Hematopoietic multipotent progenitor cell treated with erythropoietin and hydrocortisone succinate and interleukin-3 and kit ligand, for 15 days (in vitro differentiated cells): ENCODE results near the gene PDE3B.
A peak's percentile ranks its signal among the peaks of the same experiment; 100 is the strongest.
"Not testable (repeated sequence)": the region's sequence is repeated elsewhere in the genome, so short reads cannot be mapped to it uniquely, and the experiment has no call there.

Experiments used
- DNase-seq: peaks from one replicate; pipeline ENCODE4 v3.0.0-alpha.2; 2015; ENCODE audit warnings: low spot score

PDE3B gene

GRCh38 chr11:14643697-14644225, at the start of gene PDE3B:
Gene PDE3B, plus strand, starts transcription at chr11:14643804. Its CDS starts 272 bp downstream, at chr11:14644076.
- peak; percentile 61 for DNase-seq

GRCh38 chr11:14595261-14595660, 48.3 kb upstream of the PDE3B start:
- DNase-seq: not testable (repeated sequence)

DNA sequence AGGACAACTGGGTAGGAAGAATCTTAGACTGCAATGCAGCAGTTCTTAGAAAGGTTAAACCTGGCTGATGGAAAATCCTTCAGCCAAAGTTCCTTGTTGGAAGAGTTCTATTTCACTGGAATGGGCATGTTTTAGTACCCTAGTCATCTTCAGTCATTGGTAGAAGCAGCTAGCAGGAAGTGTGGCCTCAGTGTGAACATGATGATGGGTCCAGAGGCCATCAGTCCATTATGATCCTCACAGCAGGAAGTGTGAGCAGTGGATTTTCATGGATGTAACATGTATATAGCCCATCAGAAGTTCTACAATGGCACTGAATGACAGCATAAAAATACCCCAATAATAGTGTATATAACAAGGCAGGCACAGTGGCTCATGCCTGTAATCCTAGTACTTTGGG, 35.9 kb upstream of the PDE3B start:
- no peak for DNase-seq

GRCh38 chr11:14609902-14610301, 33.7 kb upstream of the PDE3B start:
- no peak for DNase-seq

- no peak for DNase-seq
Observed at GRCh38 chr11:14611939-14612338, 31.7 kb upstream of the PDE3B start.

DNA sequence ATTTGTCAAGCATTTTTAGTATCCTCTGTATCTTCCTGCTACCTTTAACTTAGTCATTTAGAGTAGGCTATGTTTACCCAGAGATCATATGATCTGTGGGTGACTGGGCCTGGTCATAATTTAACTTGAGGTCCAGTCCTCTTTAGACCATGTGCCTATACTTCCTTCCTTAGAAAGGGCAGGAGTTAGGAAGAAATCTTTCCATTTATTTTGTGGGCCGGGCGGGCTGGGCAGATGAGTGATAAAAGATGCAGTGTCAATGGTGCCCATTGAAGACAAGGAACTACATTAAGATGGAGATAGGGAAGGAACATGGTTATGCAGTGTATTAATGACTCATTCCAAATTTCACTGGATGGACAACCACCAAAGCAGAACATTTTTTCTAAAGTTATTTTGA, 30.9 kb upstream of the PDE3B start:
- DNase-seq: no peak

DNA sequence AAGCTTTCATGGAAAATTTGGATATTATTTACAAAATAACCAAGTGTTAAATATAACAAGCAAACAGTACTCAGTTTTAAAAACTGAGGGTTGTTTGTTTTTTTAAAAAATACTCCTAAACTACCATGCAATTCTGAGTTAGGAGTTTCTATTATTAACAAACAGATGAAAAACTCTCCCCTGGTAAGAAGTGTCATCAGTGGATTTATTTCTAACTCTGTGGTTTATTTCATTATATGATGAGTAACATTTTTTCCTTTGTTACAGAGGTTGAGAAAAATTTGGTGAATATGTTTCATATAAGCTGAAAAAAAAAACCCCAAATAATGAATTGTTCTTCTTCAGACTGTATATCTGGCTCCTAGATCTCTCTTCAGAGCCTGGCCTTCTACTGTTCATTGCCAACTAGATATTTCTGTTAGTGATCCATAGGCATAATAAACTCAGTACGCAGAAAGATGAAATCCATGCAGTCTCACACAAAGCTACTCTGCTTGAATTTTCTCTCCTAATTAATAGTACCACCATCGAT, 29.4 kb upstream of the PDE3B start:
- DNase-seq: no peak

GRCh38 chr11:14617241-14618027, 26.2 kb upstream of the PDE3B start:
- no peak for DNase-seq

DNA sequence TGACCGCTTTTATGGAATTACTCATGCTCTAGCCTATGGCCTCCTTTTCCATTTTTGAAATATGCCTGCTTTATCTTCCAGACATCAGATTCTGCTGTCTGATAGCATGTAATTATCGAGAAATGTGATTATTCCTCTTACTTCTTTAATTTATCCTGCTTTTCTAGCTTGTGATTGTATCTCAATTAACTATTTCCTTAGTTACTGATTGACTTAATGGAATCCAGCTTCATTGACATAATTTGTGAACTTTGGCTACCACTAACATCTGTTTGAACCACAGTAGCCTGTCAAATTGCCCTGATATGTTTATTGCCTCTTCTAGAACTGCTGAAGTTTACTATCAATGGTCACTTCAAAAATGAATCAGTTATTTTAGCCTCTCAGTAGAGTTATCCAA, 25.5 kb upstream of the PDE3B start:
- DNase-seq: no peak

DNA sequence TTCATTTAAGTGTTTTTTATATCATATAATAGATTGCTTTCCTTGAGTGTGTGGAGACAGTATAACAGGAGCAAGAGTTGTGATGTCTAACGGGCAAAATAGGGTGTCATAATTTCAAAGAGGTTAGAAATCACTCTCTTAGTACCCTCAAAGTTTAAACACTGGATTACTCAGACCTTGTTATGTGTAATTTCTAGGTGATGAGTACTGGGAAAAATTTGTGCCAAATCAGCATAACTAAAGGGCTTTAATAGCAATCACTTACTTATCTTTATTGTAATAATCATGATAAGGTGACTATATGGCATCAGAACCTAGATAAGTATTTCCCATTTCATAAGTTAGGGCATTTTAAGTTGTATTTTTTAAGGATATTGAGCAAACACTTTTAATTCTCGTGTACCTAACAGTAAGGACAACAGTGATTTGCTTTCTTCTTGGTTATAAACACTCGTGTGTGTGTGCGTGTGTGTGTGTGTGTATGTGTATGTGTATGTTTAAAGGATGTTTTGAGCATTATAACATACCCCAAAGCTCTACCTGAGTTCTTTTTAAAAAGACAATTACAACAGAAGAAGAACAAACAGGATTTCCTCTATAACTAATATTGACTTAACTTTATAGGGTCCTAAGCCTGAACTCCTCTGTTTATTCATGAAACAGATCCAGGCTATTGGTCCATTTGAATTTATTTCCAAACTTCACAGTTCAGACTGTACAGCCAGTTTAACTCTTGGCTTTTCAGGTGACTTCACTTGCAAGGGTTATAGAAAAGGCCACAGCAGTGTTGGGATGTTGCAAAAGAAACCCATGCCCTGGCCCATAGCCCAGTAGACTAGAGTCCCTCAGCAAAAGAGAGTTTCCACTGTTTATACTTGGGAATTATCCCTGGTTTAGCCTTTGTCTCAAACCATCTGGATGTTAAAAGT, 23.7 kb upstream of the PDE3B start:
- no peak for DNase-seq

DNA sequence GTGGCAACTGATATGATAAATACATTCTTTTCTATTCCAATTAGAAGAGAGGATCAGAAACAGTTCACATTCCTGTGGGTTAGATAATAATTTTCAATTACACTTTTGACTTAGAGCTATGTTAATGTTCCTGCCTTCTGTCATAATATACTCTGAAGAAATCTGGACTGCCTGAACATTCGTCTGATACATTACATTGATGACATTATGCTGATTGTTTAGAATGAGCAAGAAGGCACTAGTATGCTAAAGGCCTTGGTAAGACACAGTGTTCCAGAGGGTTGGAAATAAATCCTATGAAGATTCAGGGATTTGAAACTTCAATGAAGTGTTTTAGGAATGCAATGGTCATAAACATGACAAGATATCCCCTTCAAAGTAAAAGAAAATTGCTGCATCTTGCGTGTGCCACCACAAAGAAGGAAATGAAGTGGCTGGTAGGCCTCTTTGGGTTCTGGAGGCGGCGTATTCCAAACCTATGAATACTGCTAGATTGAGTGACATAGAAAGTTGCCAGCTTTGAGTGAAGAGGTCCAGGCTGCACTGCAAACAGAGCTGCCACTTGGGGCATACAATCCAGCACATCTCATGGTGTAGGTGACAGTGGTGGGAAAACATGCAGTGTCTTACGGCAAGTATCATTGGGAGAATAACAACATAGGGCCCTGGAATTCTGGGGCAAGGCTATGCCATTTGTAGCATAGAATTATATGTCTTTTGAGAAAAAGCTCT, 21.2 kb upstream of the PDE3B start:
- DNase-seq: no peak

DNA sequence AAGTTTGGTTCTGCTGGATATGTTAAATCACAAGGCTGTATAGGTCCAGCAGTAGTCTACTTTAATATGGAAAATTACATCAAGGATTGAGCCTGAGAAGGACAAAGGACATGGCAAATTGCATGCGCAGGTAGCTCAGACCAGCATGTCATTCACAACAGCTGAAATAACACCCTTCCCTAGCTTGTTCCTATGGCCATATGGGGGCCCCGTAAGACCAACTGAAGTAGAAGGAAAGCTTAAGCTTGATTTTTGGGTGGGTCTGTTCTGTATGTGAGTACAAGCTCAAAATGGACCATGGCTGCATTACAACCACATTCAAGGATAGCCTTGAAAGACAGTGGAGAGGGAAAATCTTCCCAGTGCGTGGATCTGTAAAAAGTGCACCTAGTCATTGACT, 20.6 kb upstream of the PDE3B start:
- no peak for DNase-seq

DNA sequence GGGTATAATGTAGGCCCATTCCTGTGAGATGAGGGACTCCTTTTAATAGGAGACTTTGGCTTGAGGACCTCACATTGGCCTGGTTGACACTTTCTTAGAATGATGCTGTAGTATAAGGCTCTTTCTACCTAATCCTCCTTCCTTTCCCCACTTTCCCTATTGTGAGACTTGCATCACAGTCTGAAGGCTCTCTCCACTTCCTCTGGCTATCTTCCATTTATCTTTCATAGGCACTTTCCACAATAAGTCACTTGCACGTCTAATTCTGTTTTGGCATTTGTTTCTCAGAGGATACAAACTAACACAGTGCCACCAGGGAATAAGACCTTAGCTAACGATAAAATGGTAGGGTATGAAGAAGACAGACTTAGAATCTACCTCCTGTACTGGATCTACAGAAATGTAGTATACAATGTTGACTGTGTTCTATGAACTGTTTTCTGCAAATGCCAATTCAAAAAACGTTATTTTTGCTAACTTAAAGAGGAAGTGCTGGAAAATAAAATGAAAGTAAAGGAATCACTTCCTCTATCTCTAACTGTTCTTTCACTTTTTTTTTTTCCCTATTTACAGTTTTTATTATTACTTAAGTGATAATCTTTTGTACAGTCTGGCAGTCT, 17.9 kb upstream of the PDE3B start:
- DNase-seq: no peak

GRCh38 chr11:14626650-14627049, 17.0 kb upstream of the PDE3B start:
- no peak for DNase-seq

DNA sequence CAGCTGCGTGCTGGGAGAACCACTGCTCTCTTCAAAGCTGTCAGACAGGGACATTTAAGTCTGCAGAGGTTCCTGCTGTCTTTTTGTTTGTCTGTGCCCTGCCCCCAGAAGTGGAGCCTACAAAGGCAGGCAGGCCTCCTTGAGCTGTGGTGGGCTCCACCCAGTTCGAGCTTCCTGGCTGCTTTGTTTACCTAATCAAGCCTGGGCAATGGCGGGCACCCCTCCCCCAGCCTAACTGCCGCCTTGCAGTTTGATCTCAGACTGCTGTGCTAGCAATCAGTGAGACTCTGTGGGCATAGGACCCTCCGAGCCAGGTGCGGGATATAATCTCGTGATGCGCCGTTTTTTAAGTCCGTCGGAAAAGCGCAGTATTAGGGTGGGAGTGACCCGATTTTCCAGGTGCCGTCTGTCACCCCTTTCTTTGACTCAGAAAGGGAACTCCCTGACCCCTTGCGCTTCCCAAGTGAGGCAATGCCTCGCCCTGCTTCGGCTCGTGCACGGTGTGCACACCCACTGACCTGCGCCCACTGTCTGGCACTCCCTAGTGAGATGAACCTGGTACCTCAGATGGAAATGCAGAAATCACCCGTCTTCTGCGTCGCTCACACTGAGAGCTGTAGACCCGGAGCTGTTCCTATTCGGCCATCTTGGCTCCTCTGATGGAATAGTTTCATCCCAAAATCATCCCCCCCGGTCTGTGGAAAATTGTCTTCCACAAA, 9.9 kb upstream of the PDE3B start:
- DNase-seq: not testable (repeated sequence)

DNA sequence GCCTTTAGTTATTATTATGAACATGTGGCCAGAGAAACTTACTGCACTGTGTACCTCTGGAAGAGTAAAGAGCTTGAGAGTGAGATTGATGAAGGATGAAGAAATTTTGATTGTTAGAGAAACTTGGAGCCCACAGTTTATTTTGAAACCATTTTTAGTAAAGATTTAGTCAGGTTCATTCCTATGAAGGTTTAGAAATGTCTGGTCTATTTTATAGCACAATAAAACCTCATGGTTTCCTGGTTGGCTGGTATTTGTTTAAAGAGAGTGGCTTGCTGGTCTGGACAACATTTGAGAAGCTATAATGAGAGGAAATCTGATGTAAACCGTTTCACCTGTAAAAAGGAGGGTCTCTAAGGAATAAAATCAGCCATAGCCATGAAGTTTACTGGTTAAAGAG, 8.8 kb upstream of the PDE3B start:
- no peak for DNase-seq

DNA sequence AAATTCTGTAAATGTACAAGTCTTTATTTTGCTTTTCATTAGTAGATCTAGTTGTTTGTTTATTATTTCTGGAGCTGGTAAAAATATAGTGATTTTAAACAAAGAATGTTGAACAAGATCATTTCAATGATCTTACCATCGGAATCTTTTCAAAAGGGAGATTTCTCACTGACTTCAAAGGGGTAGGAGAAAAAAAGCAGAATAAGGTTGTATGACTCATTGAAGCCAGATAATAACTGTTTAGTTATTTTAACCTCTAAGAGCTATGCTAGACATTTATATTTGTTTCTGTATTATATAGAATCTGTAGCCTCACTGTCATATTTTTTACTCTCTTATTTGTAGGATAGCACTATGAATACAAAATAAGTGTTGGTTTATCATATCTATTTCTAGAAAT, 8.1 kb upstream of the PDE3B start:
- DNase-seq: no peak

DNA sequence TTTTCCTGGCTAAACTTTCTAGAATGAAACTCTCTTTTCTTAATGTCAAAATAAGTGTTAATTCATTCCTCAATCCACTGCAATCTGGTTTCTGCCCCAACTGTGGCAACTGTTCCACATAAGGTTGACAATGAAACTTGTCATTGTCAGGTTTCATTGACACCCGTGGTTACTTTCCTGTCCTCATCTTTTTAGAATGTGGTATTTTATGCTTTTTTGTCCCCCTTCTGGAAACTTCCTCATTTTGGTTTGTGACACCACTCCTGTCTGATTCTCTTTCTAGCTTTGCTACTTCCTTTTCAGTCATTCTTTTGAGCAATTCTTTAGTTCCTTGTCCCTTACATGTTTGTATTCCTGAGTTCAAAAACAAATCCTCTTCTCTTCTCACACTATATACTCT, 7.5 kb upstream of the PDE3B start:
- DNase-seq: no peak

DNA sequence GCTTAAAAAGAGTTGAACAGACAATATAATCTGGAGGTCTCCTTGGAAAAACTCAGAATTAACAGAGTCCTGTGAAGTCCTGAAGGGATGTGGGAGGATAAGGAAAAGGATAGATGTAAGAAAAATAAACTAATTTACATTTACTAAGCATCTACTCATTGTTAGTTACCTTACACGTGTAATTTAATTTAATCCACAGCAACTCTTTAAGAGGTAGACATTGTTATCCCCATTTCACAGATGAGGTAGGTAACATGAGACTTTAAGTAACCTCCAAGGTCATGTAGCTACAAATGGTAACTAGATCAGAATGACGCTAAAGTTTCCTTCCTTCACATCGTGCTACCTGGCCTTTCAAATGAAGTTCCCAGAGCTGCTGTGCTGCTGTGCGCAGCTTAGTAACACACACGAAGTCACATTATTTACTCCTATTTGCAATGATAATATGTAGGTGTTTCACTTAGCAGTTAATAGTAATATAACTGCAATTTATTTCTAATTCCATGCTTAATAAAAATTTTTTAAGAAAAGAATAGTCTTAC, 5.7 kb upstream of the PDE3B start:
- no peak for DNase-seq

GRCh38 chr11:14638561-14638960, 5.0 kb upstream of the PDE3B start:
- no peak for DNase-seq

DNA sequence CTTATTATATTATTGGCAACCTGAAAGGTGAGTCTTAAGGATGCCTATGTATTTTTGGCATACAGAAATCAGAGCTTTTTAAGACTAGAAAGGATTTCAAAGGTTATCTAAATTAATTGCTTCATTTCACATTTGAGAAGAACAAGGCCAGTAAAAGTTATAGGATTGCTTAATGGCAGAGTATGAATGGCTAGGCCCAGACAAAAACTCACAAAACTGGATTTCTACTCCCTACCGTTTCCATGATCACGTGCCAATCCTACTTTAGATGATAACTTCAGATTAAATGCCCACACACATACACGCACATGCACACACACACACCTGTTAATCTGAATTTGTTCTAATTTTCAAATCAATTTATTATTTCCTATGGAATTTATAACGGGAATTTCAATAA, 1.8 kb upstream of the PDE3B start:
- no peak for DNase-seq
